T-helper 2 cell treated with Interferon-gamma antibody and Interleukin-4, amounts not matched to agents 5 μg/mL and 100 μg/mL, for 36 hours (primary cell): ENCODE results near the gene CMSS1.

ENCODE experiments used
- DNase-seq: peaks from one replicate; pipeline ENCODE4 v3.0.0; 2021; ENCODE audit warnings: low spot score
- H3K27ac Mint-ChIP-seq: one replicate; pipeline ENCODE4 v1.8.0; 2021; ENCODE audit warnings: mild to moderate bottlenecking, mixed read lengths
- H3K27me3 Mint-ChIP-seq: one replicate; pipeline ENCODE4 v1.8.0; 2021; ENCODE audit warnings: low read depth, mixed read lengths
- H3K36me3 Mint-ChIP-seq: one replicate; pipeline ENCODE4 v1.8.0; 2021; ENCODE audit warnings: low read depth, mixed read lengths
- H3K4me1 Mint-ChIP-seq: one replicate; pipeline ENCODE4 v1.8.0; 2021; ENCODE audit warnings: low read depth, mixed read lengths
- H3K4me3 Mint-ChIP-seq: one replicate; pipeline ENCODE4 v1.8.0; 2022; ENCODE audit warnings: mild to moderate bottlenecking, moderate library complexity, mixed read lengths
- H3K9me3 Mint-ChIP-seq: one replicate; pipeline ENCODE4 v1.8.0; 2021; ENCODE audit warnings: mixed read lengths

CMSS1 gene

GRCh38 chr3:100002599-100003350, 185.1 kb downstream of the CMSS1 start:
- H3K9me3 Mint-ChIP-seq = no peaks in the 10 kb centered on the region
- H3K4me1 Mint-ChIP-seq = peaks cover 14% of the 10 kb centered on the region
- H3K36me3 Mint-ChIP-seq = peaks cover 5% of the 10 kb centered on the region
- no peaks in the 10 kb centered on the region for H3K27me3 Mint-ChIP-seq
- DNase-seq = no peak
- H3K27ac Mint-ChIP-seq = no peak overlapping the region
- no peak overlapping the region for H3K4me3 Mint-ChIP-seq

- H3K4me1 Mint-ChIP-seq = peaks cover 14% of the 10 kb centered on the region
- no peak overlapping the region for H3K27ac Mint-ChIP-seq
- H3K27me3 Mint-ChIP-seq = no peaks in the 10 kb centered on the region
- no peaks in the 10 kb centered on the region for H3K9me3 Mint-ChIP-seq
- DNase-seq = no peak
- no peak overlapping the region for H3K4me3 Mint-ChIP-seq
- peaks cover 5% of the 10 kb centered on the region for H3K36me3 Mint-ChIP-seq
These were observed 186.2 kb downstream of the CMSS1 start for GRCh38 chr3:100003609-100004503.

GRCh38 chr3:100004931-100005330, 187.3 kb downstream of the CMSS1 start:
- Mint-ChIP-seq H3K27me3 (no peaks in the 10 kb centered on the region), H3K4me1 (peaks cover 17% of the 10 kb centered on the region), H3K27ac (no peak overlapping the region), H3K4me3 (no peak overlapping the region), H3K36me3 (peaks cover 6% of the 10 kb centered on the region), H3K9me3 (no peaks in the 10 kb centered on the region)
- DNase-seq = no peak

- H3K36me3 Mint-ChIP-seq = peaks cover 10% of the 10 kb centered on the region
- H3K27me3 Mint-ChIP-seq = no peaks in the 10 kb centered on the region
- H3K4me3 Mint-ChIP-seq = no peak overlapping the region
- H3K9me3 Mint-ChIP-seq = no peaks in the 10 kb centered on the region
- H3K4me1 Mint-ChIP-seq = peaks cover 18% of the 10 kb centered on the region
- H3K27ac Mint-ChIP-seq = no peak overlapping the region
- no peak for DNase-seq
These were observed 188.2 kb downstream of the CMSS1 start for GRCh38 chr3:100005665-100006393.

- no peak overlapping the region for H3K4me3 Mint-ChIP-seq
- peaks cover 13% of the 10 kb centered on the region for H3K36me3 Mint-ChIP-seq
- H3K27ac Mint-ChIP-seq = no peak overlapping the region
- no peak for DNase-seq
- no peaks in the 10 kb centered on the region for H3K9me3 Mint-ChIP-seq
- H3K27me3 Mint-ChIP-seq = no peaks in the 10 kb centered on the region
- peaks cover 18% of the 10 kb centered on the region for H3K4me1 Mint-ChIP-seq
These were observed 189.1 kb downstream of the CMSS1 start for GRCh38 chr3:100006570-100007271.

- no peak overlapping the region for H3K27ac Mint-ChIP-seq
These were observed 189.7 kb downstream of the CMSS1 start for GRCh38 chr3:100007313-100007712.

GRCh38 chr3:100008081-100008698, 190.5 kb downstream of the CMSS1 start:
- no peak overlapping the region for H3K27ac Mint-ChIP-seq
- H3K36me3 Mint-ChIP-seq = peaks cover 13% of the 10 kb centered on the region
- no peak overlapping the region for H3K4me3 Mint-ChIP-seq
- peaks cover 16% of the 10 kb centered on the region for H3K4me1 Mint-ChIP-seq
- no peaks in the 10 kb centered on the region for H3K9me3 Mint-ChIP-seq
- DNase-seq = no peak
- no peaks in the 10 kb centered on the region for H3K27me3 Mint-ChIP-seq

More at GRCh38 chr3:100007313-100007712, 189.7 kb downstream of the CMSS1 start:
- no peaks in the 10 kb centered on the region for H3K27me3 Mint-ChIP-seq
- H3K4me3 Mint-ChIP-seq = no peak overlapping the region
- peaks cover 13% of the 10 kb centered on the region for H3K36me3 Mint-ChIP-seq
- H3K4me1 Mint-ChIP-seq = peaks cover 18% of the 10 kb centered on the region
- H3K9me3 Mint-ChIP-seq = no peaks in the 10 kb centered on the region
- no peak for DNase-seq

GRCh38 chr3:100009276-100010086, 191.8 kb downstream of the CMSS1 start:
- H3K4me3 Mint-ChIP-seq = no peak overlapping the region
- no peak for DNase-seq
- no peaks in the 10 kb centered on the region for H3K27me3 Mint-ChIP-seq
- no peak overlapping the region for H3K27ac Mint-ChIP-seq
- no peaks in the 10 kb centered on the region for H3K9me3 Mint-ChIP-seq
- H3K4me1 Mint-ChIP-seq = peaks cover 11% of the 10 kb centered on the region
- peaks cover 11% of the 10 kb centered on the region for H3K36me3 Mint-ChIP-seq

GRCh38 chr3:100010087-100010417, 192.4 kb downstream of the CMSS1 start:
- Mint-ChIP-seq H3K4me3 (no peak overlapping the region), H3K27me3 (no peaks in the 10 kb centered on the region), H3K36me3 (peaks cover 12% of the 10 kb centered on the region), H3K27ac (no peak overlapping the region), H3K4me1 (peaks cover 6% of the 10 kb centered on the region), H3K9me3 (peaks cover 3% of the 10 kb centered on the region)
- no peak for DNase-seq

GRCh38 chr3:100018806-100019205, 201.1 kb downstream of the CMSS1 start:
- no peak overlapping the region for H3K27ac Mint-ChIP-seq
- no peak for DNase-seq
- no peaks in the 10 kb centered on the region for H3K27me3 Mint-ChIP-seq

GRCh38 chr3:100019719-100020118, 202.1 kb downstream of the CMSS1 start:
- Mint-ChIP-seq H3K9me3 (peaks cover 5% of the 10 kb centered on the region), H3K4me3 (no peak overlapping the region), H3K36me3 (peaks cover 3% of the 10 kb centered on the region), H3K27me3 (no peaks in the 10 kb centered on the region), H3K4me1 (peaks cover 6% of the 10 kb centered on the region), H3K27ac (no peak overlapping the region)
- DNase-seq = no peak

More at GRCh38 chr3:100018806-100019205, 201.1 kb downstream of the CMSS1 start:
- Mint-ChIP-seq H3K36me3 (peaks cover 4% of the 10 kb centered on the region), H3K4me3 (no peak overlapping the region), H3K9me3 (peaks cover 5% of the 10 kb centered on the region), H3K4me1 (peaks cover 6% of the 10 kb centered on the region)

GRCh38 chr3:100020876-100021644, 203.4 kb downstream of the CMSS1 start:
- H3K4me3 Mint-ChIP-seq = no peak overlapping the region
- no peak overlapping the region for H3K27ac Mint-ChIP-seq
- H3K9me3 Mint-ChIP-seq = no peaks in the 10 kb centered on the region
- H3K4me1 Mint-ChIP-seq = peaks cover 6% of the 10 kb centered on the region
- H3K36me3 Mint-ChIP-seq = peaks cover 1% of the 10 kb centered on the region
- no peaks in the 10 kb centered on the region for H3K27me3 Mint-ChIP-seq
- no peak for DNase-seq
